Ramos (cell line): Measurements from ENCODE around the gene DNAH6.
"Not testable (repeated sequence)": the region's sequence is repeated elsewhere in the genome, so short reads cannot be mapped to it uniquely, and the experiment has no call there.

Experiments used
- in situ Hi-C: fragments of 300-500 bp; cut with MboI; formaldehyde crosslinking; loops from one replicate; pipeline ENCODE4 v1.14.3; 2022; ENCODE audit warnings: low sequenced_read_pairs; ENCODE audit not compliant: unreplicated experiment

DNAH6 gene

DNA sequence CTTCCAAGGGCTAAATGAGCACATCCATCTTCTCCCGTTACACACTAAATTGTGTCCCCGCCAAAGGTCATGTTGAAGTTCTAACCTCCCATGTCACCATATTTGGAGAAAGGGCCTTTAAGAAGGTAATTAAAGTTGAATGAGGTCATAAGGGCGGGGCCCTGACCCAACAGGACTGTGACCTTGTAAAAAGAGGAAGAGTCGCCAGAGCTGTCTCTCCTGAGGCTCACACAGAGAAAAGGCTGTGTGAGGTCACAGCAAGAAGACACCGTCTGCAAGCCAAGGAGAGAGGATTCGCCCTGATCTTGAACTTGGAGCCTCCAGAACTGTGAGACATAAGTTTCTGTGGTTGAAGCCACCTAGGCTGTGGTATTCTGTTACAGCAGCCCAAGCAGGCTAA is 340.5 kb downstream of the DNAH6 start:
- in situ Hi-C loops, result no loop called here

- in situ Hi-C loops, result no loop called here
Measured at GRCh38 chr2:84857566-84857965, 341.3 kb downstream of the DNAH6 start.

GRCh38 chr2:84858123-84858522 is 341.8 kb downstream of the DNAH6 start:
- in situ Hi-C loops, result no loop called here

- in situ Hi-C loops, result no loop called here
Measured at GRCh38 chr2:84858937-84859336, 342.6 kb downstream of the DNAH6 start.

DNA sequence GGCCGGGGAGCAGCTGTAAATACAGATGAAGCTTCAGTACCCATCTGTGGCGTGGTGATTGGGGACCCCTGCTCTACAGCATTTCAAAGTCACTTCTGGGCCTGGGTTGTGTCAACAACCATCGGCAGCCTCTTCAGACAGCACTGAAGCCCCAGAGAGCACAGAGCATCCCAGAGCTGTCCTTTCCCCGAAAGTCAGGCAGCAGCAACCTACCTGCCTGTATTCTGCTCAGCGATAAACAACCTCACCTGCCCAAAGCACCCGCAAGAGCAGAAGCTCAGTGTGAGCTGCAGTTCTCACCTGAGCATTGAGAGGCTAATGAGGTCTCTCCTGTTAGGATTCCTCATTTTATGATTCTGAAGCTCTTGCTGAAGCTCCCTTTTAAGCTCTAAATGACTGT is 345.2 kb downstream of the DNAH6 start:
- in situ Hi-C loops, result no loop called here

DNA sequence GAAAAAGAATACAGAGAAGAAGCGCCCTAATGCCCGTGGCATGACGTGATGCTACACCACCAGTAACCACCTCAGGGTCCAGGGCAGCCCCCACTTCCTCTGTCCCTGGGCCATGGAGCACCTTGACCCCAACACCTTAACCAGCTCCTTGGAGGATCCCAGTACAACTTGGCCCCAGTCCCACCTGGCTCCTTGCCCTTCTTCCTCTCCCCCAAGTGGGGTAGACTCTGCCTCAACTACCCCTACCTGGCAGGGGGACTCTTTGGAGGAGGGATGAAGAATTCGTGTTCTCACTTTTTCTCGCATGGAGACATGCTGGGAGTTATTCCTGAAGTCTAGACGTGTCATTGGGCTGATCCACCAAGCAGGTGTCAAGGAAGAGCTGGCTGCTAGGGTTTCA is 345.7 kb downstream of the DNAH6 start:
- in situ Hi-C loops, result no loop called here

- in situ Hi-C loops, result no loop called here
Measured at GRCh38 chr2:84865181-84865783, 349.0 kb downstream of the DNAH6 start.

GRCh38 chr2:84866122-84866521 is 349.8 kb downstream of the DNAH6 start:
- in situ Hi-C loops, result no loop called here

- in situ Hi-C loops, result not testable (repeated sequence)
Measured at GRCh38 chr2:84868327-84868726, 352.0 kb downstream of the DNAH6 start.
